ENCODE measurements around the gene MRPL22. TPM values are rescaled to one million over a fixed set of nuclear protein-coding genes. Genes with fewer than 3 reads are reported as not detected.

Gene MRPL22
- total RNA-seq (10 to 100 TPM; 11.8 to 37.9 (median 31.5) TPM), polyA plus RNA-seq (10 to 100 TPM; 37.3 to 55.0 (median 47.4) TPM)
- long read RNA-seq, donor 1, transcript MRPL22-202 (6 exons, 784 nt): minor isoform, 9 of 35 reads
- long read RNA-seq, donor 1, transcript MRPL22-207 (7 exons, 3,176 nt): major isoform, 23 of 35 reads
- long read RNA-seq, donor 1, partial matches to known transcripts: 0 of 35 reads
- long read RNA-seq, donor 1, other reads (novel, unspliced or antisense): 0 of 35 reads
- long read RNA-seq, donor 2, transcript MRPL22-207 (7 exons, 3,176 nt): major isoform, 25 of 45 reads
- long read RNA-seq, donor 2, transcript MRPL22-202 (6 exons, 784 nt): minor isoform, 11 of 45 reads
- long read RNA-seq, donor 2, partial matches to known transcripts: 9 of 45 reads
- long read RNA-seq, donor 2, other reads (novel, unspliced or antisense): 0 of 45 reads

DNA sequence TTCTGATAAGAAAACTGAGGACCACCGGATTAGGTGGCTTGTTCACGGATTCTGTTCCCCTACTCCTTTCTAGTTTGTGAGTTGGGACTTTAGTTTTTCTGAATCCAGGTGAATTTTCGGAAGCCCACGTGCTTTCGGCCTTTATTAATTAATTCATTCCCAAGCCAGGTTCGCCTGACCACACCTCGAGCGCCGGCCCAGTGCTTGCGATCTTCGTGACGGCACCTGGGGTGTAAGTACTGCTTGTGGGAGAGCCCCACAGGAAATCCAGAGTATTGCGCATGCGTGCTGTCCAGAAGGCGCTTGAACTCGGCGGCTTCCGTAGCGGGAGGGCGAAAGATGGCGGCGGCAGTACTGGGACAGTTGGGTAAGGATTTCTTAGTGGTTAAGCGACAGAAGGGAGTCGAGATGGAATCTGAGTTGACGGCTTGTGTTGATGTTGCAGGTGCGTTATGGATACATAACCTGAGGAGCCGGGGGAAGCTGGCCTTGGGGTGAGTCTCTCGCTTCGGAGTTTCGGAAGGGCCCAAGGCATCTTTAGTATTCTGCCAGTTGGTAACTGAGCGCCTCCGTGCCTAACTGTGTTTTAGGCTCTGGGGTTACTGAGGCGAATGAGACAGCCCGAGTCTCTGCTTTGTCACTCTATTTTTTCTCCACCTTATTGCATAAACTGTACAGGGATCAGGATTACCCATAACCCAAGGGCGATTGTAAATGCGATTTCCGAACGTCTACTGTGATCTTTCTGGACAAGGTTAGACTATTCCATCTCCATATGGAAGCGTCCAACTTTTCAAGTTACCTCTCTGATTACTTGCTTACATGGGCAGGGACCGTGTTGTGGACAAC, at the start of gene MRPL22:
Gene MRPL22 (plus strand): TSS at position 302 of the 849 bp plus-strand sequence. CDS start 38 bp downstream, at position 340.
- DNase-seq: peak; percentile 97
- TF ChIP-seq POLR2A (IDR thresholded peaks at IDR 0.05) (peak in 1 of 3 donors; percentile 36), POLR2AphosphoS5 (IDR thresholded peaks at IDR 0.05) (peak; percentile 82 to 96 (median 94))
- TF ChIP-seq, protein P1, sequence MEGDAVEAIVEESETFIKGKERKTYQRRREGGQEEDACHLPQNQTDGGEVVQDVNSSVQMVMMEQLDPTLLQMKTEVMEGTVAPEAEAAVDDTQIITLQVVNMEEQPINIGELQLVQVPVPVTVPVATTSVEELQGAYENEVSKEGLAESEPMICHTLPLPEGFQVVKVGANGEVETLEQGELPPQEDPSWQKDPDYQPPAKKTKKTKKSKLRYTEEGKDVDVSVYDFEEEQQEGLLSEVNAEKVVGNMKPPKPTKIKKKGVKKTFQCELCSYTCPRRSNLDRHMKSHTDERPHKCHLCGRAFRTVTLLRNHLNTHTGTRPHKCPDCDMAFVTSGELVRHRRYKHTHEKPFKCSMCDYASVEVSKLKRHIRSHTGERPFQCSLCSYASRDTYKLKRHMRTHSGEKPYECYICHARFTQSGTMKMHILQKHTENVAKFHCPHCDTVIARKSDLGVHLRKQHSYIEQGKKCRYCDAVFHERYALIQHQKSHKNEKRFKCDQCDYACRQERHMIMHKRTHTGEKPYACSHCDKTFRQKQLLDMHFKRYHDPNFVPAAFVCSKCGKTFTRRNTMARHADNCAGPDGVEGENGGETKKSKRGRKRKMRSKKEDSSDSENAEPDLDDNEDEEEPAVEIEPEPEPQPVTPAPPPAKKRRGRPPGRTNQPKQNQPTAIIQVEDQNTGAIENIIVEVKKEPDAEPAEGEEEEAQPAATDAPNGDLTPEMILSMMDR (IDR thresholded peaks at IDR 0.05 in 8 of 11, conservative IDR thresholded peaks at IDR 0.05 in 3 of 11): peak in 6 of 11 experiments; percentile 18 to 58 (median 34)
- WGBS, 5 donors: 1 to 2% (median 1%) methylated on average over 40 of the region's 40 CpGs
- H3K4me3 ChIP-seq: peak within 1 kb of the TSS; percentile 46 to 88 (median 75)
- H3K36me3 ChIP-seq: peaks cover 0 to 23% (median 3%) of the 10 kb centered on the region in 6 donors
- peaks cover 28 to 91% (median 68%) of the 10 kb centered on the region in 6 donors for H3K4me1 ChIP-seq
- peak within 1 kb of the TSS; percentile 77 to 88 (median 83) for H3K27ac ChIP-seq
- H3K9me3 ChIP-seq: no peaks in the 10 kb centered on the region
- no peaks in the 10 kb centered on the region for H3K27me3 ChIP-seq (replicated peaks in 1 of 7)
- intact Hi-C loops (cut with DNase I; ENCODE audit: low total_unique reads): no loop called here

DNA sequence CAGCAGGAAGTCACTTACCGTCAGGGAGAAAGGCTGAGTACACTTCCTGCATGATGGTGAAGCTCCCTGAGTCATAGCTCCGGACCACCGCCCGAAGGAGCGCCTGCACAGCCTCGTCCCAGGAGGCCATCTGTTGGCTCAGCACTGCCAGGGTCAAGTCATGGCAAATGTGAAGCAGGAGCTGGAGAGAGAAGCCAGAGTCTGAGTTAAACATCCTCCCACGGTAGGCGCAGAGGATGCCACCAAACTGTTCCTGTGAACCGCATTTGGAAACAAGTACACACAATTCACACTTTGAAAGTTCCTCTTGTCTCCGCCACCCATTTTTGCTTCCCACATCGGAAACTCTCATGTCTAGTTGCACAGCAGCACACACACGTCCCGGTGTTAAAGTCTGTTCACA, 48.5 kb upstream of the MRPL22 start:
- peaks cover 0 to 16% (median 11%) of the 10 kb centered on the region in 8 donors for H3K9me3 ChIP-seq
- intact Hi-C loops (cut with DNase I; ENCODE audit: low total_unique reads): no loop called here
- no peak overlapping the region for H3K4me3 ChIP-seq
- 74 to 86% (median 84%) methylated on average over 13 of the region's 13 CpGs for WGBS, 5 donors
- H3K36me3 ChIP-seq: peaks cover 14 to 100% (median 88%) of the 10 kb centered on the region in 6 donors
- H3K4me1 ChIP-seq: no peaks in the 10 kb centered on the region
- TF ChIP-seq POLR2A (IDR thresholded peaks at IDR 0.05) (no peak), POLR2AphosphoS5 (IDR thresholded peaks at IDR 0.05) (peak in 1 of 3 donors; percentile 9)
- no peak overlapping the region for H3K27ac ChIP-seq
- no peak for DNase-seq
- H3K27me3 ChIP-seq (replicated peaks in 1 of 7): no peaks in the 10 kb centered on the region

DNA sequence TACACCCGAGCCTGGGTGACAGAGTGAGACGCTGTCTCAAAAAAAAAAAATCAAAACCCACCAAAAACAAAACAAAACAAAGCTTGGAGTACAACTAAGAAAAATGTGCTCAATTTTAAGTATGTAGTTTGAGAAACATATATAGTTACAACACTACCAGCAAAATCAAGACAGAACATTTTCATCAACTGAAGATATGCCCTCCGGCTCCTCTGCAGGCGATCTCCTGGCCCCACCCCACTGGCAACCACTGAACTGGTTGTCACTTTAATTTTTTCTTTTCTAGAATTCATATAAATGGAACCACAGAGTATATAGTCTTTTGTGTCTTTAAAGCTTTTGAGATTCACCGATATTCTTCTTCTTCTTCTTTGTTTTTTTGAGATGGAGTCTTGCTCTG, 47.5 kb upstream of the MRPL22 start:
- intact Hi-C loops (cut with DNase I; ENCODE audit: low total_unique reads): no loop called here
- DNase-seq: no peak
- WGBS, 5 donors: 76 to 91% (median 88%) methylated on average over 5 of the region's 5 CpGs
- no peaks in the 10 kb centered on the region for H3K4me1 ChIP-seq
- H3K36me3 ChIP-seq: peaks cover 4 to 100% (median 88%) of the 10 kb centered on the region in 6 donors
- H3K27me3 ChIP-seq (replicated peaks in 1 of 7): no peaks in the 10 kb centered on the region
- no peak overlapping the region for H3K27ac ChIP-seq
- TF ChIP-seq, protein P1 (IDR thresholded peaks at IDR 0.05 in 8 of 11, conservative IDR thresholded peaks at IDR 0.05 in 3 of 11): no peak
- TF ChIP-seq POLR2AphosphoS5 (IDR thresholded peaks at IDR 0.05): no peak
- TF ChIP-seq POLR2A (IDR thresholded peaks at IDR 0.05): no peak
- no peak overlapping the region for H3K4me3 ChIP-seq
- H3K9me3 ChIP-seq: peaks cover 0 to 6% (median under 1%) of the 10 kb centered on the region in 8 donors

DNA sequence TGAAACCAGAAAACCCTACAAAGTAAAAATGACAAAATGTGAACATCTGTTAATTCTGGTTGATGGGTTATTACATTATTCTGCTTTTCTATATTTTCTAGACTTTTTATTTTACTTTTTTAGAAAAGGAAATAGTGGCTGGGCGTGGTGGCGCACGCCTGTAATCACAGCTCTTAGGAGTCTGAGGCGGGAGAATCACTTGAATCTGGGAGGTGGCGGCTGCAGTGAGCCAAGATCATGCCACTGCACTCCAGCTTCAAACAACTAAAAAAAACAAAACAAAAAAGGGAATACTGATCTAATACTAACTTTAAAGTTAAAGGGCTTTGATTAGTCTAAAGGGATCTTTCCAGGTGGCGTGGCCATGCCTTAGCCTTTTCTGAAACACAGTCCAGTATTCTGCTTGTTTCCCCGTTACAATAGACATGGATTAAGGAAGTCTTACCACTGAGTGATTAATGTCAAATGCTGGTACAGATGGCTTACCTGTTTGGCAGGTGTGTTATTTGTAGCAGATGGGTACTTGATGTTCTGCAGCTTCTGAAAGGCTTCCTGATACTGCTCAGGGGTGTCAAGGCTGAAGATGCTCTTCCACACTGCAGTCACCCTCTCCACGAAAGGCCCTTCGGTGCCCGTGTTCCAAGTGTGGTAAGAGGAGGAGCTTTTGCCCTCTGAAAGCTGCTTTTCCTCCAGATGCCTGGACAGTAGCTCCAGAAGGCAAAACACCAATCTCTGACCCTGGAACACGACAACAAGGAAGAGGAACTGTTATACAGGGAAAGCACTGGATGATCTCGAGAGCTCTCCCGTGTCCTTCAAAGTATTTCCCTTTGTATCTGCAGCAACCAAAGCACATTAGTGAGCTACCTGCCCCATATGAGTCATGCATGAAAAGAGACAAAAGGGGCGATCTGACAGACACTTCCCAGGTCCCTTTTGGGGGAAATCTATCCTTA, 45.0 kb upstream of the MRPL22 start:
- intact Hi-C loops (cut with DNase I; ENCODE audit: low total_unique reads): no loop called here
- H3K9me3 ChIP-seq: no peaks in the 10 kb centered on the region
- H3K4me1 ChIP-seq: no peaks in the 10 kb centered on the region
- H3K27me3 ChIP-seq (replicated peaks in 1 of 7): no peaks in the 10 kb centered on the region
- TF ChIP-seq, protein P1 (IDR thresholded peaks at IDR 0.05 in 8 of 11, conservative IDR thresholded peaks at IDR 0.05 in 3 of 11): no peak
- no peak for TF ChIP-seq POLR2AphosphoS5 (IDR thresholded peaks at IDR 0.05)
- TF ChIP-seq POLR2A (IDR thresholded peaks at IDR 0.05): no peak
- DNase-seq: no peak
- peak overlapping the region in 5 of 8 donors; percentile 10 to 61 (median 31) for H3K27ac ChIP-seq
- 64 to 84% (median 81%) methylated on average over 14 of the region's 14 CpGs for WGBS, 5 donors
- peak overlapping the region in 2 of 8 donors; percentile 8 to 19 for H3K4me3 ChIP-seq
- peaks cover 6 to 100% (median 88%) of the 10 kb centered on the region in 6 donors for H3K36me3 ChIP-seq
